CD4-positive, alpha-beta T cell treated with Interleukin-6 at 100 ng/mL for 8 hours (primary cell): ENCODE data around the gene RBPMS2.

Source experiments
- DNase-seq: peaks from one replicate; pipeline ENCODE4 v3.0.0-alpha.2; 2020; ENCODE audit warnings: mixed read lengths, low spot score

RBPMS2 gene

GRCh38 chr15:64720188-64720587 is 55.2 kb downstream of the RBPMS2 start:
- DNase-seq: no peak

DNA sequence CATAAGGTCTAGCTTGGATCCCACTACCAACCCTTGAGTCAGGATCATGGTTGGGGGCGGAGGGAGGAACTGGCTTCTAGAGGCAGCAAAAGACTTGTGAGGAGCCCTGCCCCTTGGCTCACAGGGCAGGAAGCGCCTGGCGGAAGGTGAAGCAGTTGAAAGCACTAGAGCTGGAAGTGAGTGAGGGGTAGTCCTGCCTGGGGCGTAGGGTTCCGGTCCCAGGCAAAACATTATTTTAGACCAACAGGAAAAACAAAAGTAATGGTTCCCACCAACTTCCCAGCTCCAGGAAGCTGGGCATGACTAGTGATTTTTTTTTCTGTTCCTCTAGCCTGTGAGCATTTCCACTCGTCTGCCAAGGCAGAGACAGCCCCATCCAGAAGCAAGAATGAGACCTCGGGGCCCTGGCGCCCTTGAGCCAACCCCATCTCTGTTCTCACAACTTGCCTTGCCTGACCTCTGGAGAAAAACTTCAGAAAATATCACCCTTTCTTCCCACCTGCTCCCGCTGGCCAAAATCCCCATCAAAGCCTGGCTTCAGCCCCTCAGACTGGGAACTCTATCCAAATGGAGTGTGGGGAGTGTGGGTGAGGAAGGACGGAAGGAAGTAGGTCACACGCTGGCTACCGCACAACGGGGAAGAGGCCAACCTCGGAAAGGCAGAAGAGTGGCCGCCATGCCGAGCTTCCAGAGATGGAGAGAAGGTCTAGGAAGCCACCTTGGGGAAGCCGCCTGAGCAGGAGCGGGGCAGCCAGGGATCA is 57.5 kb downstream of the RBPMS2 start:
- peak; percentile 24 for DNase-seq

DNA sequence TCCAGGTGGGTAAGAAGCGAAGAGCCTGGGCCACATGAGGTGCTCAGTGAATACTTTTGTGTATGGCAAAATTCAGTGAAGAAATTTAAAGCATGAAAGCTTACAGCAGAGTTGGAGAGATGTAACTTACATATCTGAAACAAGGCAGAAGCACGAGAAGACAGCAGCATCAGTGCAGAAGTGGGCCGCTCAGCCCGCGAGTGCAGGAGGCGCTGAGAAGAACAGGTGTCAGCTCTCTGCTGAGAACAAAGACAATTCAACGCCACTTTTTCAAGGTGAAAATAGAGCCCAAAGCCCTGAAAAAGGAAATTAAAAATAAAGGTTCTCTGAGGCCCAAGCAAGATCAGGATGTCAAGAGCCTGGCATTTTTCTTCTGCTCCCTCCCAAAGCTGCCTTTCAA is 58.3 kb downstream of the RBPMS2 start:
- DNase-seq: no peak

GRCh38 chr15:64716452-64716851 is 58.9 kb downstream of the RBPMS2 start:
- DNase-seq: no peak

- DNase-seq: no peak
Observed at GRCh38 chr15:64713592-64713991, 61.8 kb downstream of the RBPMS2 start.

DNA sequence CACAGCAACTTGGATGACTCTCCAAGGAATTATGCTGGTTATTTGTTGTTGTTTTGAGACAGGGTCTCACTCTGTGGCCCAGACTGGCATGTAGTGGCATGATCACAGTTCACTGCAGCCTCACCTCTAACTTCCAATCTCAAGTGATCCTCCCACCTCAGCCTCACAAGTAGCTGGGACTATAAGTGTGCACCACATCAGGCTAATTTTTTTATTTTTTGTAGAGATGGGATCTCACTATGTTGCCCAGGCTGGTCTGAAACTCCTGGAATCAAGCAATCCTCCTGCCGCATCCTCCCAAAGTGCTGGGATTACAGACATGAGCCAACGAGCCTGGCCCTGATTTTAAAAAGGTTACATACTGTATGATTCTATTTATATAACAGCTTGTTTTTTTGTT is 63.0 kb downstream of the RBPMS2 start:
- DNase-seq: no peak

- no peak for DNase-seq
Observed at GRCh38 chr15:64710676-64711428, 64.5 kb downstream of the RBPMS2 start.

GRCh38 chr15:64706011-64706911 is 69.1 kb downstream of the RBPMS2 start:
- DNase-seq: no peak

- no peak for DNase-seq
Observed at GRCh38 chr15:64705006-64705405, 70.4 kb downstream of the RBPMS2 start.

- DNase-seq: no peak
Observed at GRCh38 chr15:64703632-64703959, 71.8 kb downstream of the RBPMS2 start.

DNA sequence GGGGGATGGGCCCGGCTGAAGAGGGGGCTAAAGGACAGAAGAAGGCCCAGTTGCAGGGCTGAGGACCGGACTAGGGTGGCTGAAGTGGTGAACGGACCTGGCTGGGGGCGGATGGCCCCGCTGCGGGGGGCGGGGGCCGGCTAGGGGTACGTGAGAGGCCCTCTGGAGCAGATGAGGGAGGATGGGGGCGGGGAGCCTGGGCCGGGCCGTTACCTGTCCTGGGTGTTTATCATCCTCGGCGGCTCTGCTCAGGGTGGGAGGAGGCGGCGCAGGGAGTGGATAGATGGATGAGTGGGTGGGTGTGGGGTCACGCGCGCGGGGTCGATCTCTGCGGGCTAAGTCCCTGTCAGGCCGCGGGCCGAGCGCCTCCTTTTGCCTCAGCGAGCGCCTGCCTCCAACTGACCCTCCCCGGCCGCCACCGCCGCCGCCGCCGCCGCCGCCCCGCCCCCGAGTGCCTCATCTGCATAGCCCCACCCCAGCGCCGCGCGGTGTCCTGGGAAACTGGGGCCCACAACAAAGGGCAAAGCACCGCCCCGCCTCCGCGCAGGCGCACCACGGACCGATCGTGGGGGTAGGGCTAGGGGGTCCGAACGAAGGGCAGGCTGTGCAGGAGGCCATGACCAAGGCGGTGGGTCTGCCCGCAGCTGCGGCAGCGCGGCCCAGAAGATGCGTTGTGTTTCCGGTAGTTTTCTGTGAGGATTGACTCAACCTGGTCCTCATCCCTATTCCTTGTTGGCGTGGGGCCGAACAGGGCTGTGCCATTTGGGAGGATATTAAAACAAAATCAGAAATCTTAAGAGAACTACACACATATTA is 72.4 kb downstream of the RBPMS2 start:
- peak; percentile 94 for DNase-seq

- no peak for DNase-seq
Observed at GRCh38 chr15:64701482-64702184, 73.8 kb downstream of the RBPMS2 start.

DNA sequence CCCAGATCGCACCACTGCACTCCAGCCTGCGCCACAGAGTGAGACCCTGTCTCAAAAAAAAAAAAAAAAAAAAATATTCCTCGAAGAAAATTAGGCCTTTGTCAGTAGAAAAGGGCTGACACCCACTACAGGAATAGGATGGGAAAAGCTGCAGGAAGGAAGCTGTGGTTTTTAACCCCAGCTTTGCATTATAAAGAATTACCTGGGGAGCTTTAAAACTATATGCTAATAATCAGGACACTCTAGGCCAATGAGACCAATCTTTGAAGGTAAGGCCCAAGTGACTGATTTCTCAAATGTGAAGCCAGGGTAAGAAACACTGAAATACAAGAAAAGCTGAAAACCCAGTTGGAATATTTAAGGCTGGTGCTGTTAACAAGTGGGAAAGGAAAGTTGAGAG is 74.3 kb downstream of the RBPMS2 start:
- DNase-seq: no peak

GRCh38 chr15:64699751-64700388 is 75.5 kb downstream of the RBPMS2 start:
- DNase-seq: no peak

DNA sequence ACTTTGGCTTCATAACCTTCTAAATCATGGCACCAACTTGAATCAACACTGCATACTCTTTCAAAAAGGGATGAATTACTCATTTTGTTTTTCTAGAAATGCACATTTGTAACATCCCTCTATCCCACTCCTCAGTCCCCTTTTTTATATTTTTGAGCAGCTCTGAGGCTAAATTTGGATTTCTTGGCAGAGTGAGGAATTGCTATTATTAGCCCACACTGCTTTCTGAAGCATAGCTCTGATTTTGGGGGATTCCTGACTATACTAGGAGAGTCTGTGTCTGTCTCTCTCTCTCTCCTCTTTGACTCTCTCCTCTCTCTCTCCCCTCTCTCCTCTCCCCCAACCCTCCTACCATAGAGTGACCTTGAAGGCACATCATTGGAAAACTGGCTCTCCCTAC is 76.6 kb downstream of the RBPMS2 start:
- DNase-seq: no peak

- no peak for DNase-seq
Observed at GRCh38 chr15:64697911-64698369, 77.4 kb downstream of the RBPMS2 start.

GRCh38 chr15:64696481-64696880 is 78.9 kb downstream of the RBPMS2 start:
- no peak for DNase-seq

DNA sequence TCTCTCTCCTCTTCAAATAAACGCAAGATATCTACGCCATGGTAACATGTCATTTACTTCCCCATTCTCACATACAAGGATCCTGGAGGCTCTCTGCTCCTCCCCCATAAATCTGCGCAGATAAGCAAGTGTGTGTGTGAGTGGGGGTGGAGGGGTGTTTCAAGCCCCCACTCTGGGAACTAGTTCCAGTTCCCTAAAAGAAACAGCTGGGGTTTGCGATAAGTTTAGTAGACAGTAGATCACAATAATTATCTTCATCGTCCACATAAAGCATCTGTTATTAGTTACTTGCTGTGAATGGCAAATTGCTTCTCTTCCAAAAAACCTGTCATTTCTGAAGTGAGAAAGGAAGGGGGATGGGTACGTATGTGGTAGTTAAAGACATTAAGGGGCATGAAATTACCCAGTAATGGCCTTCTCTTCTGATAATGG is 79.8 kb downstream of the RBPMS2 start:
- DNase-seq: no peak

DNA sequence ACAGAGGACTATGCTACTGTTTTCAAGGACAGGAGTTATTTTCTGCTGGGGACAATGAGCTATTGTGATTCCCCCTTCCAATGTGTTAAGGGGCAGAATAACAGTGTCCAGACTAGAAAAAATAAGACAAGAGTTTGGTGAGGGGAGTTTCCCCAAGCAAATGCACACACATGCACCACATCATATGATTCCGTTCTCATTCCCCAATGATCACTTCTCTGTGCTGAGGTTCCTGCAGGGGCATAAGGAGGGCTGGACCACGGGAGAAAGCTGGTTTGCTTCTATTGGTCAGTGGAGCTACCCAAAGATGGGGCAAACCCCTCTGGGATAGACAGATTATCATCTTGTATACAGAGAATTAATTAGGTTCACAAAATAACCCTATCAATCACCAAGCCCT is 80.6 kb downstream of the RBPMS2 start:
- no peak for DNase-seq

DNA sequence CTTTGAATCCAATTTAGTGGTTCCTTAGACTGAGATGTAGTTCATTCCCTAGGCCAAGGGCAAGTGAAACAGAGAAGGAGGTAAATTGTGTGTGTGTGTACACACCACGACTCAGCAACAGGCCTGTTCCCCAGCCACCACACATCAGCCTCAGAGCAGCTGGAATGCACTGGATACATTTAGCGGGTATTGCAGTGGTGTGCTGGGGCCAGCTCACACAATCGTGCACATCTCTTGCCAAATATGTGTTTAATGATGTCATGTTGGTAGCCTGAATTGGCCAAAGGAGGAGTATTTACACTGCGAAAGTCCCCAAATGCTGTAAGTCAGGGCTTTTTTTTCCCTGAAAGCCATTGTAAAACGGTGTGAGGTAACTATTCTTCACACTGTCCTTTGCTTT is 82.3 kb downstream of the RBPMS2 start:
- DNase-seq: no peak
